Mammary epithelial cell (primary cell): ENCODE results near the gene MAEA.

ENCODE experiments used
- EZH2 ChIP-seq: IDR thresholded peaks from 2 replicates; pipeline ENCODE4 v1.6.1; 2012; ENCODE audit warnings: low read length, inconsistent platforms, borderline replicate concordance
- TF ChIP-seq, protein P1 (sequence below), 2 donors: IDR thresholded peaks in 1 of 2; conservative IDR thresholded peaks in 1 of 2; 2 replicates each; pipeline ENCODE4 v1.5.1; 2011 to 2012; ENCODE audit warnings: inconsistent platforms in 2 of 2, low read length in 2 of 2, mild to moderate bottlenecking in 2 of 2, control low read depth in 1 of 2, low read depth in 1 of 2; ENCODE audit not compliant: insufficient read depth in 1 of 2; ENCODE audit errors: extremely low read depth in 1 of 2

DNA sequence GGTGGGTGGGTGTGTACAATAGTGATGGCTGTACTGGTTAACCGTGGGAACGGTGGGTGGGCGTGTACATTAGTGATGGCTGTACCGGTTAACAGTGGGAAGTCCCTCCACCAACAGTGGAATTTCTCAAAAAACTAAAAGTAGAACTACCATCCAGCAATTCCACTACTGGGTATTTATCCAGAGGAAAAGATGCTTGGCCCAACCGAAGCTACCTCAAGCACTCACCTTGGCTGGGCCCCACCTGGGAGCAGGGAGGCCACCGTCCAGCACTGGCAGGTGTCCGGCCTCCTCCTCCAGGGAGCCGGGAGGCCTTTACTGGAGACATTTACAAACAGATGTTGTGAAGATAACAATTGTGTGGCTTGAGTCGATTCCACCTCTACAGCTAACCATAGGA, 6.0 kb upstream of the MAEA start:
- TF ChIP-seq, protein P1, sequence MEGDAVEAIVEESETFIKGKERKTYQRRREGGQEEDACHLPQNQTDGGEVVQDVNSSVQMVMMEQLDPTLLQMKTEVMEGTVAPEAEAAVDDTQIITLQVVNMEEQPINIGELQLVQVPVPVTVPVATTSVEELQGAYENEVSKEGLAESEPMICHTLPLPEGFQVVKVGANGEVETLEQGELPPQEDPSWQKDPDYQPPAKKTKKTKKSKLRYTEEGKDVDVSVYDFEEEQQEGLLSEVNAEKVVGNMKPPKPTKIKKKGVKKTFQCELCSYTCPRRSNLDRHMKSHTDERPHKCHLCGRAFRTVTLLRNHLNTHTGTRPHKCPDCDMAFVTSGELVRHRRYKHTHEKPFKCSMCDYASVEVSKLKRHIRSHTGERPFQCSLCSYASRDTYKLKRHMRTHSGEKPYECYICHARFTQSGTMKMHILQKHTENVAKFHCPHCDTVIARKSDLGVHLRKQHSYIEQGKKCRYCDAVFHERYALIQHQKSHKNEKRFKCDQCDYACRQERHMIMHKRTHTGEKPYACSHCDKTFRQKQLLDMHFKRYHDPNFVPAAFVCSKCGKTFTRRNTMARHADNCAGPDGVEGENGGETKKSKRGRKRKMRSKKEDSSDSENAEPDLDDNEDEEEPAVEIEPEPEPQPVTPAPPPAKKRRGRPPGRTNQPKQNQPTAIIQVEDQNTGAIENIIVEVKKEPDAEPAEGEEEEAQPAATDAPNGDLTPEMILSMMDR (conservative IDR thresholded peaks at IDR 0.05 in 1 of 2, IDR thresholded peaks at IDR 0.05 in 1 of 2; ENCODE audit: extremely low read depth in 1 of 2, insufficient read depth in 1 of 2, low read depth in 1 of 2, low read length in 2 of 2) = no peak
- TF ChIP-seq EZH2 = no peak
